Kidney (tissue), 14 donors: ENCODE measurements around the gene PLCD3. TPM values are rescaled to one million over a fixed set of nuclear protein-coding genes. Genes with fewer than 3 reads are reported as not detected.

ENCODE experiments used
- DNase-seq, 5 donors: peaks; one replicate each; pipeline ENCODE4 v3.0.0-alpha.2; 2013 to 2020
- FAIRE-seq: peaks from 2 replicates; lab custom pipeline; 2012; peaks lifted over from hg19 to GRCh38; lab: Jason Lieb, UNC
- H3K27ac ChIP-seq, 2 donors: one replicate each; pipeline ENCODE4 v1.7.0; 2013; ENCODE audit warnings: low read depth in 2 of 2, low read length in 2 of 2, inconsistent platforms in 1 of 2
- H3K27me3 ChIP-seq: one replicate; pipeline ENCODE4 v1.7.1; 2013; ENCODE audit warnings: low read length, inconsistent platforms; ENCODE audit not compliant: control insufficient read depth, insufficient read depth
- H3K36me3 ChIP-seq, 3 donors: one replicate each; pipeline versions ENCODE4 v1.7.0 to v1.7.1; 2013; ENCODE audit warnings: low read length in 3 of 3, control low read depth in 1 of 3, inconsistent platforms in 1 of 3; ENCODE audit not compliant: insufficient read depth in 3 of 3, control insufficient read depth in 2 of 3
- H3K4me1 ChIP-seq, 3 donors: one replicate each; pipeline versions ENCODE4 v1.7.0 to v1.7.1; 2013; ENCODE audit warnings: low read length in 3 of 3, inconsistent platforms in 1 of 3, low read depth in 1 of 3; ENCODE audit not compliant: control insufficient read depth in 2 of 3, insufficient read depth in 2 of 3
- H3K4me3 ChIP-seq, 3 donors: one replicate each; pipeline versions ENCODE4 v1.7.0 to v1.8.1; 2013; ENCODE audit warnings: low read length in 3 of 3, control low read depth in 1 of 3, inconsistent platforms in 1 of 3
- H3K9ac ChIP-seq, 3 donors: one replicate each; pipeline versions ENCODE4 v1.7.0 to v1.7.1; 2013; ENCODE audit warnings: low read length in 3 of 3, control low read depth in 1 of 3, inconsistent platforms in 1 of 3
- H3K9me3 ChIP-seq, 3 donors: one replicate each; pipeline versions ENCODE4 v1.7.0 to v1.7.1; 2013; ENCODE audit warnings: low read length in 3 of 3, control low read depth in 1 of 3, inconsistent platforms in 1 of 3; ENCODE audit not compliant: control insufficient read depth in 2 of 3, insufficient read depth in 1 of 3
- intact Hi-C: fragments of 100-400 bp; cut with DNase I; formaldehyde crosslinking; loops from one replicate; pipeline ENCODE4 v1.11.1; 2022
- polyA plus RNA-seq: library from polyadenylated mRNA; stranded (reverse); fragments of 350-450 nt; fragmentation: Illumina TruSeq; extraction: RNeasy Lipid Tissue Mini Kit (QIAGEN cat#74804); gene quantifications from one replicate; pipeline ENCODE4 v1.2.3, GENCODE V29; 2014; ENCODE audit warnings: low read depth, low replicate concordance; ENCODE audit not compliant: insufficient read depth
- total RNA-seq: library from RNA; stranded (reverse); fragmentation: NEBNext Ultra II Directional; extraction: Animal tissue kit (Norgen Biotek cat#: 25700); gene quantifications from one replicate; pipeline ENCODE4 v1.2.1, GENCODE V29; 2021
- TF ChIP-seq, protein P1 (sequence below): IDR thresholded peaks from 3 replicates; pipeline ENCODE4 v1.5.1; 2012; ENCODE audit warnings: mild to moderate bottlenecking, moderate library complexity, borderline replicate concordance; ENCODE audit not compliant: insufficient read depth; ENCODE audit errors: extremely low read depth
- donor health status: control.
- donor health status: control.
- donor health status: control.
- donor health status: control.
- donor health status: control.
- donor health status: DM: yes; HTN: yes; CAD: no.
- donor health status: Normal renal cell carcinoma (clear cell type).

Gene PLCD3
- total and polyA plus RNA-seq, 2 donors from 2014 or later = 14.8 to 111 TPM

- peak overlapping the region; percentile 94 to 97 for H3K27ac ChIP-seq
- DNase-seq = peak; percentile 92 to 95 (median 94)
- H3K9me3 ChIP-seq = no peaks in the 10 kb centered on the region
- peaks cover 0 to 26% (median 21%) of the 10 kb centered on the region in 3 donors for H3K4me1 ChIP-seq
- H3K9ac ChIP-seq = peak overlapping the region in 1 of 3 donors; percentile 60
- peak overlapping the region in 1 of 3 donors; percentile 58 for H3K4me3 ChIP-seq
- FAIRE-seq = no peak
- TF ChIP-seq, protein P1, sequence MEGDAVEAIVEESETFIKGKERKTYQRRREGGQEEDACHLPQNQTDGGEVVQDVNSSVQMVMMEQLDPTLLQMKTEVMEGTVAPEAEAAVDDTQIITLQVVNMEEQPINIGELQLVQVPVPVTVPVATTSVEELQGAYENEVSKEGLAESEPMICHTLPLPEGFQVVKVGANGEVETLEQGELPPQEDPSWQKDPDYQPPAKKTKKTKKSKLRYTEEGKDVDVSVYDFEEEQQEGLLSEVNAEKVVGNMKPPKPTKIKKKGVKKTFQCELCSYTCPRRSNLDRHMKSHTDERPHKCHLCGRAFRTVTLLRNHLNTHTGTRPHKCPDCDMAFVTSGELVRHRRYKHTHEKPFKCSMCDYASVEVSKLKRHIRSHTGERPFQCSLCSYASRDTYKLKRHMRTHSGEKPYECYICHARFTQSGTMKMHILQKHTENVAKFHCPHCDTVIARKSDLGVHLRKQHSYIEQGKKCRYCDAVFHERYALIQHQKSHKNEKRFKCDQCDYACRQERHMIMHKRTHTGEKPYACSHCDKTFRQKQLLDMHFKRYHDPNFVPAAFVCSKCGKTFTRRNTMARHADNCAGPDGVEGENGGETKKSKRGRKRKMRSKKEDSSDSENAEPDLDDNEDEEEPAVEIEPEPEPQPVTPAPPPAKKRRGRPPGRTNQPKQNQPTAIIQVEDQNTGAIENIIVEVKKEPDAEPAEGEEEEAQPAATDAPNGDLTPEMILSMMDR = no peak
- no peaks in the 10 kb centered on the region for H3K27me3 ChIP-seq
- H3K36me3 ChIP-seq = peaks cover 0 to 8% (median 0%) of the 10 kb centered on the region in 3 donors
- intact Hi-C loops = no loop called here
These were observed 40.4 kb upstream of the PLCD3 start for GRCh38 chr17:45172541-45173286.

DNA sequence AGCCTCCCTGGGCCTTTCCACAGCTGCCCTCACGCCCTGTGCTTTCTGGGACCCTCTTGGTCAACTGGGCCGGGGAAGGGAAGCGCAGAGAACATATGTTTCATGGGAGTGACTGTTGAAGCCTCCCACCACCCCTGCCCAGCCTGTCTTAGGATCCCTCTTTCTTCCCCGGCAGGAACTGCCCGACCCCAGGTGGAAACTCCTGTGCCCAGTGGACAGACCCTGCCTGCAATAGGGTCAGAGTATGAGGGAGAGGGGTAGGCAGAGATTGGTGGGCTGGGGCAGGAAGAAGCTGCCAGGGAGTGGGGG, 39.9 kb upstream of the PLCD3 start:
- FAIRE-seq (no peak), DNase-seq (no peak)
- peaks cover 0 to 26% (median 21%) of the 10 kb centered on the region in 3 donors for H3K4me1 ChIP-seq
- H3K36me3 ChIP-seq = peaks cover 0 to 8% (median 0%) of the 10 kb centered on the region in 3 donors
- no peaks in the 10 kb centered on the region for H3K27me3 ChIP-seq
- peak overlapping the region in 2 of 3 donors; percentile 21 to 58 for H3K4me3 ChIP-seq
- H3K9ac ChIP-seq = peak overlapping the region in 1 of 3 donors; percentile 60
- TF ChIP-seq, protein P1 = no peak
- H3K9me3 ChIP-seq = no peaks in the 10 kb centered on the region
- intact Hi-C loops = no loop called here
- peak overlapping the region; percentile 94 to 97 for H3K27ac ChIP-seq

- intact Hi-C loops = no loop called here
- Histone ChIP-seq H3K27me3 (no peaks in the 10 kb centered on the region), H3K9ac (peak overlapping the region in 1 of 3 donors; percentile 60), H3K36me3 (peaks cover 0 to 8% (median 0%) of the 10 kb centered on the region in 3 donors), H3K4me3 (peak overlapping the region in 2 of 3 donors; percentile 21 to 58), H3K9me3 (no peaks in the 10 kb centered on the region), H3K27ac (peak overlapping the region; percentile 94 to 97), H3K4me1 (peaks cover 0 to 26% (median 21%) of the 10 kb centered on the region in 3 donors)
- FAIRE-seq (no peak), DNase-seq (peak; percentile 84 to 92 (median 90))
- TF ChIP-seq, protein P1 = no peak
These were observed 39.3 kb upstream of the PLCD3 start for GRCh38 chr17:45171338-45172231.
